MM.1S (cell line): Measurements from ENCODE around the gene PPP4C.

Experiments
- DNase-seq: peaks from one replicate; pipeline ENCODE4 v3.0.0-alpha.2; 2015
- H2AFZ ChIP-seq: fragments of 300-600 bp; sonication (generic); 2 replicates; pipeline ENCODE4 v1.6.0; 2016; ENCODE audit warnings: antibody characterized with exemption, low read length
- H3F3A ChIP-seq: fragments of 300-600 bp; sonication (generic); 2 replicates; pipeline ENCODE4 v1.6.1; 2016; ENCODE audit warnings: mild to moderate bottlenecking, antibody characterized with exemption, low read length, moderate library complexity, mixed read lengths; ENCODE audit not compliant: insufficient read depth
- H3K27ac ChIP-seq: fragments of 300-600 bp; sonication (generic); 2 replicates; pipeline ENCODE4 v1.5.1; 2016; ENCODE audit warnings: mild to moderate bottlenecking, low read length
- H3K27me3 ChIP-seq: fragments of 300-600 bp; sonication (generic); replicated peaks from 2 replicates; pipeline ENCODE4 v1.6.0; 2016; ENCODE audit warnings: low read length; ENCODE audit not compliant: insufficient read depth
- H3K36me3 ChIP-seq: fragments of 300-600 bp; sonication (generic); replicated peaks from 2 replicates; pipeline ENCODE4 v1.6.1; 2016; ENCODE audit warnings: mild to moderate bottlenecking, low read length, mixed read lengths; ENCODE audit not compliant: insufficient read depth
- H3K4me1 ChIP-seq: fragments of 300-600 bp; sonication (generic); 2 replicates; pipeline ENCODE4 v1.6.1; 2016; ENCODE audit warnings: low read length, mixed read lengths
- H3K4me2 ChIP-seq: fragments of 300-600 bp; sonication (generic); 2 replicates; pipeline ENCODE4 v1.6.0; 2016; ENCODE audit warnings: low read depth, low read length
- H3K4me3 ChIP-seq: fragments of 300-600 bp; sonication (generic); 2 replicates; pipeline ENCODE4 v1.5.1; 2016; ENCODE audit warnings: low read length, mixed read lengths
- H3K79me2 ChIP-seq: fragments of 300-600 bp; sonication (generic); 2 replicates; pipeline ENCODE4 v1.6.1; 2016; ENCODE audit warnings: mixed run types, low read length, mixed read lengths
- H3K9ac ChIP-seq: fragments of 300-600 bp; sonication (generic); 2 replicates; pipeline ENCODE4 v1.6.1; 2016; ENCODE audit warnings: low read length, mixed read lengths
- H3K9me2 ChIP-seq: fragments of 300-600 bp; sonication (generic); replicated peaks from 2 replicates; pipeline ENCODE4 v1.6.1; 2016; ENCODE audit warnings: mild to moderate bottlenecking, low read length, mixed read lengths; ENCODE audit not compliant: insufficient read depth
- H3K9me3 ChIP-seq: fragments of 300-600 bp; sonication (generic); replicated peaks from 2 replicates; pipeline ENCODE4 v1.6.1; 2016; ENCODE audit warnings: mild to moderate bottlenecking, low read length, mixed read lengths; ENCODE audit not compliant: insufficient read depth
- H4K20me1 ChIP-seq: fragments of 300-600 bp; sonication (generic); 2 replicates; pipeline ENCODE4 v1.6.1; 2016; ENCODE audit warnings: mild to moderate bottlenecking, low read length, moderate library complexity, mixed read lengths; ENCODE audit not compliant: insufficient read depth
- EZH2 ChIP-seq: fragments of 300-600 bp; sonication (generic); optimal IDR thresholded peaks from 2 replicates; pipeline ENCODE3; 2017; ENCODE audit warnings: low read depth, mild to moderate bottlenecking, antibody characterized with exemption, low read length, mixed read lengths
- EZH2phosphoT487 ChIP-seq: fragments of 300-600 bp; sonication (generic); IDR thresholded peaks from 2 replicates; pipeline ENCODE4 v1.6.1; 2018; ENCODE audit warnings: antibody characterized with exemption, low read length
- TF ChIP-seq, protein P1 (sequence below): fragments of 300-600 bp; sonication (generic); IDR thresholded peaks from 2 replicates; pipeline ENCODE4 v1.5.1; 2016; ENCODE audit warnings: antibody characterized with exemption, low read length, mixed read lengths

PPP4C gene

DNA sequence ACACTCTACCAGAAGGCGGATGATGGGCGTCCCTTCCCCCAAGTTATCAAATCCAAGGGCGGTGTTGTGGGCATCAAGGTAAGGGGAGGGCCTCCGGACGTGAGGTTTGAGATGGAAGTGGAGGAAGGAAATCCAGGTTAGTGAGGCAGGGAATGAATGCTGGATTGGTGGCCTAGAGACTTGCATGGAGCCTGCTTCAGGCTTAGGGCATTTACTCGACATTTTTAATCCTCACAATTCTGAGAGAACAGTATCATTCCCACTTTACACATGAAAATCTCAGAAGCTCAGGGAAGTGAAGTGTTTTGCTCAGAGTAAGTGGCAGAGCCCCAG is 8.2 kb upstream of the PPP4C start:
- Histone ChIP-seq H3K4me2 (peak overlapping the region; percentile 94; the same call in 1 of the 2 replicates), H3K9me2 (no peaks in the 10 kb centered on the region), H4K20me1 (peaks cover 18% of the 10 kb centered on the region), H2AFZ (no peak overlapping the region), H3K36me3 (peaks cover 22% of the 10 kb centered on the region), H3K9me3 (no peaks in the 10 kb centered on the region), H3F3A (peaks cover 54% of the 10 kb centered on the region), H3K9ac (0 out of 2 replicates have a peak overlapping the region, but pooled peaks have one; percentile 94), H3K4me1 (peaks cover 22% of the 10 kb centered on the region), H3K4me3 (no peak overlapping the region), H3K27me3 (no peaks in the 10 kb centered on the region), H3K79me2 (peaks cover 65% of the 10 kb centered on the region), H3K27ac (no peak overlapping the region)
- no peak for DNase-seq
- TF ChIP-seq EZH2phosphoT487, result no peak
- TF ChIP-seq, protein P1, sequence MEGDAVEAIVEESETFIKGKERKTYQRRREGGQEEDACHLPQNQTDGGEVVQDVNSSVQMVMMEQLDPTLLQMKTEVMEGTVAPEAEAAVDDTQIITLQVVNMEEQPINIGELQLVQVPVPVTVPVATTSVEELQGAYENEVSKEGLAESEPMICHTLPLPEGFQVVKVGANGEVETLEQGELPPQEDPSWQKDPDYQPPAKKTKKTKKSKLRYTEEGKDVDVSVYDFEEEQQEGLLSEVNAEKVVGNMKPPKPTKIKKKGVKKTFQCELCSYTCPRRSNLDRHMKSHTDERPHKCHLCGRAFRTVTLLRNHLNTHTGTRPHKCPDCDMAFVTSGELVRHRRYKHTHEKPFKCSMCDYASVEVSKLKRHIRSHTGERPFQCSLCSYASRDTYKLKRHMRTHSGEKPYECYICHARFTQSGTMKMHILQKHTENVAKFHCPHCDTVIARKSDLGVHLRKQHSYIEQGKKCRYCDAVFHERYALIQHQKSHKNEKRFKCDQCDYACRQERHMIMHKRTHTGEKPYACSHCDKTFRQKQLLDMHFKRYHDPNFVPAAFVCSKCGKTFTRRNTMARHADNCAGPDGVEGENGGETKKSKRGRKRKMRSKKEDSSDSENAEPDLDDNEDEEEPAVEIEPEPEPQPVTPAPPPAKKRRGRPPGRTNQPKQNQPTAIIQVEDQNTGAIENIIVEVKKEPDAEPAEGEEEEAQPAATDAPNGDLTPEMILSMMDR, result no peak
- no peak for TF ChIP-seq EZH2

DNA sequence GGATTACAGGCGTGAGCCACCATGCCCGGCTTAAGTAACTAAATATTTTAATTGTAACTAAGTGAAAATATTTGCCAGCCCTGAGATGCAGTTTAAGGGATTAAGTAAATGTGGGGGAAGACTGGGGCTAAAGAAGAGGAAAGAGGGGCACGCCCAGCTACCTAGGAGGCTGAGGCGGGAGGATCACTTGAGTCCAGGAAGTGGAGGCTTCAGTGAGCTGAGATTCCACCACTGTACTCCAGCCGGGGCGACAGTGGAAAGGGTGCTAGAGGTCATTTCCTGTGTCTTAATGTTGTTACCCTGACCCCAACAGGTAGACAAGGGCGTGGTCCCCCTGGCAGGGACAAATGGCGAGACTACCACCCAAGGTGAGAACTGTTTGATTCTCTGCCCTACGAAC is 7.5 kb upstream of the PPP4C start:
- H2AFZ ChIP-seq, result no peak overlapping the region
- H3K79me2 ChIP-seq, result peaks cover 64% of the 10 kb centered on the region
- peaks cover 57% of the 10 kb centered on the region for H3F3A ChIP-seq
- peaks cover 22% of the 10 kb centered on the region for H3K36me3 ChIP-seq
- H3K9me3 ChIP-seq, result no peaks in the 10 kb centered on the region
- H3K4me3 ChIP-seq, result no peak overlapping the region
- peaks cover 18% of the 10 kb centered on the region for H4K20me1 ChIP-seq
- no peak overlapping the region for H3K4me2 ChIP-seq
- no peak overlapping the region for H3K27ac ChIP-seq
- TF ChIP-seq EZH2phosphoT487, result no peak
- no peak for TF ChIP-seq EZH2
- TF ChIP-seq, protein P1, result no peak
- no peak for DNase-seq
- no peaks in the 10 kb centered on the region for H3K27me3 ChIP-seq
- no peaks in the 10 kb centered on the region for H3K9me2 ChIP-seq
- H3K9ac ChIP-seq, result no peak overlapping the region
- H3K4me1 ChIP-seq, result peaks cover 21% of the 10 kb centered on the region

DNA sequence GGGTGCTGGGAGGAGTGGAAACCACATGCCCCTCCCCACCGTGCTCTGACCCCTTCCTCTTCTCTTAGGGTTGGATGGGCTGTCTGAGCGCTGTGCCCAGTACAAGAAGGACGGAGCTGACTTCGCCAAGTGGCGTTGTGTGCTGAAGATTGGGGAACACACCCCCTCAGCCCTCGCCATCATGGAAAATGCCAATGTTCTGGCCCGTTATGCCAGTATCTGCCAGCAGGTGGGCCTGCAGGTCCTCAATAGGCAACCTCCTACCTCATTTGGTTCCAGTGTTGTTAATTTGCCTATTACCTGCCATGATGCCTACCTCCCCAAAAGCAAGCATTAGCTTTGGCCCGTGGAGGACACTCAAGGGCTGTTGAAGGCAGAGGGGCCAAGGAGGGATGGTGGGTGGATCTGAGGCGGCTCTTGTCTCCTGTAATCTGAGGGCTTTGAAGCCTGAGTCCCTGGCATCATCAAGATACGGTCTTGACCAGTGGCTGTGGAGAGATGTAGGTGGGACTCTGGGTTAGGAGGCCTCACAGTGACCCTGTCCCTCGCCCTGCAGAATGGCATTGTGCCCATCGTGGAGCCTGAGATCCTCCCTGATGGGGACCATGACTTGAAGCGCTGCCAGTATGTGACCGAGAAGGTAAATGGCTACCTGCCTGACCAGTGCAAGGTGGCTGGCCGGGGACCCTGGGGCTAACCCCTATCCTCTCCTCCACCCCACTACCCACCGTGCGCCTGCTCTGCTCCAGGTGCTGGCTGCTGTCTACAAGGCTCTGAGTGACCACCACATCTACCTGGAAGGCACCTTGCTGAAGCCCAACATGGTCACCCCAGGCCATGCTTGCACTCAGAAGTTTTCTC is 6.8 kb upstream of the PPP4C start:
- peaks cover 16% of the 10 kb centered on the region for H3K4me1 ChIP-seq
- TF ChIP-seq, protein P1, result peak; percentile 62
- no peak for TF ChIP-seq EZH2
- H3K9ac ChIP-seq, result no peak overlapping the region
- no peak overlapping the region for H3K4me3 ChIP-seq
- H3K79me2 ChIP-seq, result peaks cover 58% of the 10 kb centered on the region
- H3K9me2 ChIP-seq, result no peaks in the 10 kb centered on the region
- peaks cover 51% of the 10 kb centered on the region for H3F3A ChIP-seq
- peaks cover 18% of the 10 kb centered on the region for H4K20me1 ChIP-seq
- H3K4me2 ChIP-seq, result no peak overlapping the region
- peaks cover 22% of the 10 kb centered on the region for H3K36me3 ChIP-seq
- no peak overlapping the region for H3K27ac ChIP-seq
- DNase-seq, result peak; percentile 45
- no peak overlapping the region for H2AFZ ChIP-seq
- no peaks in the 10 kb centered on the region for H3K9me3 ChIP-seq
- no peaks in the 10 kb centered on the region for H3K27me3 ChIP-seq
